Pons (tissue), 1 donor: ENCODE measurements around the gene NDUFAF8.

Experiments used
- DNase-seq: peaks from one replicate; pipeline ENCODE4 v3.0.0-alpha.2; 2016; ENCODE audit warnings: low spot score

The NDUFAF8 gene

DNA sequence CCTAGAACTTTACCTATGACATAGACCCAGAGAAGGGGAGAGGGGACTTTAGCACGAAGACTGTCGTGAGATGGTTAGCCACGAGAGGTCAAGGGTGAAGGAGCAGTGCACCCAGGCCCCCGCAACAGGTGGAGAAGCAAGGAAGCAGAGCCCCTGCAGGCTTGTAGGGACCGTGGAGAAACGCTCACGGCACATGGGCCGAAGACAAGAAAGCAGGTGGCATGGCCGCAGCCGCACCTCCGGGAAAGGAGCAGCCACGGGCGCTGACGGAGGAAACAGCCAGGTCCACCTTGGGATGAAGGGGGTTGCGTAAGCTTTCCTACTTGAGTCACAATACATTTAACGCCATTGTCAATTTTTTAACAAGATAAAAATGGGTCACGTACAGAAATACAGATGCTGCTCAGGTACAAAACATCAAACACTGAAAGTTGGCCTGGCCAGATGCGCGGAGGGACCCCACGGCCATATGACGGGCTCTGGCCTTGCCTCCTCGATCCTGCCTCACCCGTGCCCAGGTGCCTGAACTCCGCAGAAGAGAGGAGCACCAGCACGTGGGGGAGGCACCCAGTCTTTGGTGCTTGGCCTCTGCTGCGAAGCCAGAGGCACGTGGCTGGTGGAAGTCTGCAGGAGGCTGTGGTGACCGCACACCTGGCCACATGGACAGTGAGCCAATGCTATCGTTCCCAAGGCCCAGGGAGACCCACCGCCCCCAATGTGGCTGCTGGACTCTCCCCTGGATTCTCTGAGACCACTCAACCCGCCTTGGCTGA lies 34.8 kb downstream of the NDUFAF8 start:
- DNase-seq, result no peak

DNA sequence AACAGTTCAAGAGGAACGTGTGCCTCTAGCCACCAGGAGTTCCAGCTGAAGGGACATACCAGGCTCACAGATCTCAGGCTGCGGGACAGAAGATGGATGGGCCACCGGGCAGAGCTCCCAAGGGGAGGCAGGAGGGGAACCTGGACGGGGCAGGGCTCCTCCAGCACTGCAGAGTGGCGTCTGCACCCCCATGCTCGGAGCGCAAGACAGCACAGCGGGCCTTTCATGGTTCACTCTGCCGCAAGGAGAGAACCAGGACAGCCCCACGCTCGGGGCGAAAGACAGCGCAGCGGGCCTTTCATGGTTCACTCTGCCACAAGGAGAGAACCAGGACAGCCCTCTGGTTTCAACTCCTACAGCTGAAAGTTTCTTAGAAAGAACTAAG lies 35.3 kb downstream of the NDUFAF8 start:
- no peak for DNase-seq

DNA sequence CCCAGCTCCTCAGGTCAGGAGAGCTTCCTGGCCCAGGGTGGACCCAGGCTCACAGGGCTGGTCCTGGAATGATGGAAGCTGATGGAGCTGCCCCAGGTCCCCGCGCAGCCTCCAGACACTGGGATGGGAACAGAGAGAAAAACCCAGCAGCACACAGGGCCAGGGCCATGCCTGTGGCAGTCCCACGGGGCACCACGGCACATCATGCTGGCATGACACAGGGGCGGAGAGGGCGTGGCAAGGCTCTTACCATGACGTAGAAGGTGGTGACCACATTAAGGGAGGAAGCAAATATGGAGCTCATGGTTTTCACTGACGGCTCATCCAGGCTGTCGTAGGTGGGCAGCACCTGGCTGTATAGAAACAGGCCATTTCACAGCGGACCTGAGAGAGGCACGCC lies 37.7 kb downstream of the NDUFAF8 start:
- no peak for DNase-seq

DNA sequence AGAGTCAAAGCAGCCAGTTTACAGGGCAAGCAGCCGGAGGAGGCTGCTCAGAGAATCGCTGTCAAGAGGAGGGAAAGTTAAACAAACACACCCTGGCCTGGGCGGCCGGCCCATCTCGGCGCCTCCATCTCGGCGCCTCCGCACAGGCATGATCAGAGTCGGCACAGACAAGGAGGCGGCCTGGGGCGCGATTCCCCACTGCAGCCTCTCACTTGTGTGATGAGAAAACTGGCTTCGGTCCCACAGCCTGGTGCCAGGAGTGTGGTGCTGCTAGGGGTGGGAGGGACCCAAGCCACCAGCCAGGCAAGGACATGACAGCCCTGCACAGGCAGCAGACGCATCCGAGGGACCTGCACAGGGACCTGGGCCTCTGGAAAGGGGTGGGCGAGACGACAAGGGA lies 38.3 kb downstream of the NDUFAF8 start:
- DNase-seq, result peak; percentile 44

DNA sequence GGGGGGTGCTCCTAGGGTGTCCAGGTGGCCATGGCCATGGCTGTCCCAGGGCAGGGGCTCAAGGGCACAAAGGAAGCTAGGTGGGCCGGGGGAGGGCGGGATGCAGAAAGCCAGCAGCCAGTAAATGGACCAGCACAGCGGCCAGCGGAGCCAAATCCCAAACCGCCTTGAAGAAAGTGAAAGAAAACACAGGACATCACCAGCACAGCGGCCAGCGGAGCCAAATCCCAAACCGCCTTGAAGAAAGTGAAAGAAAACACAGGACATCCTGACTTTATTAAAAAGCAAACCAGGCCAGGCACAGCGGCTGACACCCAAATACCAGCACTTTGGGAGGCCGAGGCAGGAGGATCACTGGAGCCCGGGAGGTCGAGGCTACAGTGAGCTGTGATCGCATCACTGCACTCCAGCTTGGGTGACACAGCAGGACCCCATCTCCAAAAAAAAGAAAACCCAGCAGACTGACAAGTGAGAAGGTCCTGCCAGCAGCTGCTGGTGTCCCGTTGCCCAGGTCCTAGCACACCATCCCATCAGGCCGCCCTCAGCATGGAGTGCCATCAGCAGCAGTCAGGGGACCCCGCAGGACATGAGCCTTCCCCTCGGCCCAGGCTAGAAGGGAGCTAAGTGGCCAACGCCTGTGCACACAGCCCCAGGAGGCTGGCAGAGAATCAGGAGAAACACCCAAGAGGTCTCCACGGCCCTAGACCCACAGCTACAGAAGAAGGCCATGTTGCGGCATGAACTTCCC lies 39.0 kb downstream of the NDUFAF8 start:
- DNase-seq, result no peak

DNA sequence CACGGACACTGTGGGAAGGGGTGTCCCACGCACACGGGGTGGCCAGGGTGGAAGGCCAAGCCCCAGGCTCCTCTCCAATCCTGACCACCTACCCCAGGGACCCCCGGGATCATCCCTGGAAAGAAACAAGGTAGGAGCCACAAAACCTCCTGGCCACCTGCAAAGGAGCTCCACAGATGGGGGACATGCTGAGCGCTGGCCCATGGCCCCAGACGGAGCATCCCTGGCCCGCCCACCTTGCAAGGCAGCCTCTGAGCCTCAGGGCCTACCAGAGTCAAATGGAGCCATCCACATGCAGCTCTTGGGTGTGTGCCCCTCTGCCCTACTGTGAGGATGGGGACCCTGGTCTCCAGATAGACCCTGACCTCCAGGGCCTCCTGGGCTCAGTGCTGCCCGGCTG lies 39.7 kb downstream of the NDUFAF8 start:
- no peak for DNase-seq

DNA sequence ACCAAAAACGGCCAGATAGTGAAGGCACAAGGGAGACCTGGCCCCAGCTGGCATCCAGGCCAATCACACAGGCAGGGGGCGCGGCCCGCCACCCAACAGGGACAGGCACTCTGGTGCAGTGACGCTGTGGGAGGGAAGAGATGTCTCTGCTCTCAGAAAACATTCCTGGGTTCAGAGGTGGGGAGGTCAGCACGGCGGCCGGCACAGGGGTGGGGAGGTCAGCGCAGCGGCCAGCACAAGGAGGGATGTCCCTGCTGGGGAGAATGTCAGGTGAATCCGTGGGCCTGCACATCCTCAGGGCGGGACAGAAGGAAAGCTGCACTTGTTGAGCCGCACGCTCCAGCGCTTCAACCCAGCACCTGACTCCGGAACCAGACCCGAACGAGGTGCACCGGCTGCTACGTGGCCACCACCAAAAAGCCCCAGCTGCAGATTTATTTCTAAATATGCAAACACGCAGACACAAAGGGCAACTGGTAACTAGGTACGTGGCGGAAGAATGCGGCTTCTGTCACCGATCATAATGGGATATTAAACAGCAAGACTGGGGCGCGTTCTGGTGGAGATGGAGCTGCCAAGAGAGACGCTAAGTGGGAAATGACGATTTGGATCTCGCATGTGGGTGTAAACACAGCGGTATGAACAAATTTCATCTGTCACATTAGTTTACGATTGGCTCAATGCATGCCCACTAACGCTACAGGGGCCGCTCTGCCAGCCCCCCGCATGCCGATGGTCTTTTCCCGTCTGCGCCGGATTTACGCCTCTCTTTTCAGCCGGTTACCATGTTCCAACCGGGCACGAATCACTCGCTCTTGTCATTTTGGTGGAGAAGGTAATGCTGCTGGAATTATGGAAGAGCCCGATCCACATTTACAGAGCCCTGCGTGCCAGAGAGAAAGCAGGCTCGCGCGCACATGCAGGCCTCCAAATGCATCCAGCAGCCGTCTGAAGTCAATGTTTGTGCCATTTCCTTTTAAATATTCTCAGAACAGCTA lies 40.5 kb downstream of the NDUFAF8 start:
- DNase-seq, result no peak

DNA sequence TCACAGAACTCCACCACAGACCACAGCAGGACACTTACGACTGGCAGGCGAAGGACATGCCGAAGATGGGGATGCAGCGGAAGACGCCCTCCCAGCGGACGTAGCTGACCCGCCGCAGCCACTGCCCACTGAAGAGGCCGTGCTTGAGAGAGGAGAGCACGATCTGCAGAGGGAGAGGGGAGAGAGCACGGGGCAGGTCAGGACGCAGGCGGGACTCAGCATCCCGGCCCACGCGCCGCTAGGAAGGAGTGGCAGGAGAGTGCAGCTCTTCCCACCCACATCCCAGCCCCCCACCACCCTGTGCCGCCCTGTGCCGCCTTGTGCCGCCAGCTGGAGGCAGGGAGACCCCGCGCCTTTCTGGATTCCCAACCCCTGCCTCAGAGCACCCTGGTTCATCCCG lies 41.5 kb downstream of the NDUFAF8 start:
- no peak for DNase-seq

DNA sequence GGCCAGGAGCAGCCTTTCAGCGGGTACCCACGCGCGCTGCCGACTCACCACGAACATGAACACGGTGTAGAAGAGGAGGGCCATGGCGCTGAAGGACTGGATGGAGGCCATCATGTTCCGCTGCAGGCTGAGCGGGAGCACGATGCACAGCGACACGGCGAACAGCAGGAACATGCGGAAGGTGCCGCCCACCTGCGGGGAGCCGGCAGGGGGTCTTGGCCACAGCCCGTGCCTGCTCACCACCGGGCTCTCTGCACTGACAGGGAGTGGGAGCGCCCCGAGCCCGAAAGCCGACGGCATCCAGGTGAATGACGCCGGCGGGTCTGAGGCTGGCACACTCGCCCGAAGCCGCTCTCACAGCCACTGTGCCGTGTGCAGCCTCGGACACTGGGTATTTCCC lies 43.0 kb downstream of the NDUFAF8 start:
- no peak for DNase-seq

DNA sequence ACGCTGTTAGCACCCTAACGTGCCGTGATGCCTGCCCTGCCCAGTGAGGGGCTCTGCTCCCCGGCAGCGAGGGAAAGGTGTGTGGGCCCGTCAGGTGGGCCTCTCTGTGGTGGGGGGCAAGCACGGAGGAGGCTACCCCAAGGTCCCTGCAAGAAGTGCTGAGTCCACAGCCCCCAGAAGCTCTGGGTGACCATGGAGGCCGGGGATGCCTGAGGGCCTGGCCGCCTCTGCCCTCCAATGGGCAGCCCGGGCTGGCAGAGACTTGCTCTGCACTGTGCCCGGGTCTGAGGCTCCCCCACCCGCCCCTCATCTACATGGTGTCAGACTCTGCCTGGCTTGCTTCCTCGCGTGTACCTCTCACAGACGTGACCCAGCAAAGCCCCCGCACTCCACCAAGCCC lies 43.8 kb downstream of the NDUFAF8 start:
- DNase-seq, result no peak

DNA sequence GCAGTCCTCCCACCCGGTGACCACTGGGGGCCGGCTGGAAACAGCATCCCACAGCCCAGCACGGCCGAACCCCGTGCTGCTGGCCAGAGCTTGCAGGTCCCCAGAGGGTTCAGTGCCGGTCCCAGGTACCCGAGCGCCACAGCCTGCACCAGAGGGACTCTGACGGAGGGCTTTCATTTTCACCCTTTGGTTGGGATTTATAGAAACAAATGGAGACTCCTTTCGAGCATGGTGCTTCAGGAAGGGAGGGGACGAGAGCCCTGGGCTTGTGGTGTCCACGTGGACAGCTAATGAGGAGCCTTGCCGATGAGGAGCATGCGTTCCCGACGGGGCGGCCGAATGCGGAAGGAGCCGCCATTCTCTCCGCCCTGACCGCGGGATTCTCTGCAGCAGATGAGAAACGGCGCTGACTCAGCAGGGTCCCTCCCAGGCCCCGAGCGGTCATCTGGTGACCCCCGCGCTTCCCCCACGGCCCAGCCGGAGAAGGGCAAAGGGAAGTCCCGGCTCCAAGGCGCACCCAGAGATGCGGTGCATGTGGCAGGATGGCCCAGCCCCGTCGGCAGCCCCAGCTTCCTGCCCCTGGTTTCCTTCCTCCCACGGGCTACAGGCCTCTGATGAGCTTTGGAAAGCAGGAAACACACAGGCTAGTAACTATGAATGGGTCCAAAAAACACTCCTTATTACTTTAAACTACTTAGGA lies 46.2 kb downstream of the NDUFAF8 start:
- peak; percentile 63 for DNase-seq

DNA sequence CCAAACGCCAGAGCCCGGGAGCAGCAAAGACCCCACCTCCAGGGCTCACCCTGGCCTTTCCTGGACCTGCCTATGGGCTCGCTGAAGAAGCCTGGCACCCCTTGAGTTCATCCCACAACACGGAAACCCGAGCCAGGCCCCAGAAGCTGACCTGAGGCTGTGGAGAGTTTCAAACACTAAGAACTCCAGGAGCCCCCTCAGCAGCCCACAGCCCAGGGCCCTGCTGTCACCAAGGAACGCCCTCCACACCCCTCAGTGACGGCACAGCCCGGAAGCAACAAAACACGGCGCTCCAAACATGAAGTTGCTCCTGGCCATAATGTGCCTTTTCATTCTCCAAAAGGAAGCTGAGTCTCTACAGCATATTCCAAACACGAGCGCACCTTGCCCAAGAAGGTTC lies 46.8 kb downstream of the NDUFAF8 start:
- no peak for DNase-seq

DNA sequence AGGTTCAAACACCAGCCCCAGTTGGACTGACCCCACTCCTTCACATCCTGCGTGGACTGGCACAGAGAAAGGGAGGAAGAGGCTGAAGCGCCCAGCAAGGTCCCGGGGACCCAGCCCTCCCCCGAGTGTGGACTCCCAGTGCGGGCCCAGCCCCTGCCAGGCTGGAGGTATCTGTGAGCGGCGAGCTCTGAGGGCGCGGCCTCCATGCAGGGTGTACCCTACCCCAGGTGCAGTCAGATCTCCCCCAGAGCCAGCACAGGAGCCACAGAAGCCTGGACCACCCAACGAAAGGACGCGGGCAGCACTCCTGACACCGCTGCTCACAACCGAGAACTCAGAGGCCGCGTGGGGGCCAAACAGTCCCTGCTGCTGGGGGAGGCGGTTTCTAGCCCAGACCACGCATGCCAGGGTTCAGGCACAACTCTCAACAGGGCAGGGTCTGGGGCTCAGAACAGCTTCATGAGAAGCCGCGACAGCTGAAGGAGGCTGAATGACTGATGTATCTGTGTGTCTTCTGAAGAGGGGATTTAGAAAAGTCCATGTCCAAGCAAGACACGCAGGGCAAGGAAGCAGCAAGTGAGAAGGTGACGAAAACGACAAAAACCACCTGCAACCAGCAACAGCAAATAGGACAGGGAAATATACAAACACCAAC lies 47.5 kb downstream of the NDUFAF8 start:
- DNase-seq, result no peak

DNA sequence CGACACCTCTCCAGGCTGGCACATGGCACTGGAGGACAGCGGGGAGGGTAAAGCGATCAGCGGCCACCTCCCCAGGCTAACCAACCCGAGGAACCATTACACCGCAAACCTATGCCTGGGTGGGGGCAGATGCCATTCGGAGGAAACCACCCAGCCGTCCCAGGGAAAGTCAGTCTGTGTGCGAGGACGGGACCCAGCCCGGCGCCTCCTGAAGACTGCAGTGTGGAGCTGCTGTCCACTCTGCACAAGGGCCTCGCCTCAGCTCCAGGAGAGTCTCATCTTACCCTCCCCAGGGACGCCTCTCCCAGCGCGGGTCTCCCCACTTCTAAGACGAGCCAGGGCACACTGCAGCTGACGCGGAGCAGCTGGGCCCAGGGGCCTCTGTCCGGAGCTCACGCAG lies 48.0 kb downstream of the NDUFAF8 start:
- DNase-seq, result no peak

DNA sequence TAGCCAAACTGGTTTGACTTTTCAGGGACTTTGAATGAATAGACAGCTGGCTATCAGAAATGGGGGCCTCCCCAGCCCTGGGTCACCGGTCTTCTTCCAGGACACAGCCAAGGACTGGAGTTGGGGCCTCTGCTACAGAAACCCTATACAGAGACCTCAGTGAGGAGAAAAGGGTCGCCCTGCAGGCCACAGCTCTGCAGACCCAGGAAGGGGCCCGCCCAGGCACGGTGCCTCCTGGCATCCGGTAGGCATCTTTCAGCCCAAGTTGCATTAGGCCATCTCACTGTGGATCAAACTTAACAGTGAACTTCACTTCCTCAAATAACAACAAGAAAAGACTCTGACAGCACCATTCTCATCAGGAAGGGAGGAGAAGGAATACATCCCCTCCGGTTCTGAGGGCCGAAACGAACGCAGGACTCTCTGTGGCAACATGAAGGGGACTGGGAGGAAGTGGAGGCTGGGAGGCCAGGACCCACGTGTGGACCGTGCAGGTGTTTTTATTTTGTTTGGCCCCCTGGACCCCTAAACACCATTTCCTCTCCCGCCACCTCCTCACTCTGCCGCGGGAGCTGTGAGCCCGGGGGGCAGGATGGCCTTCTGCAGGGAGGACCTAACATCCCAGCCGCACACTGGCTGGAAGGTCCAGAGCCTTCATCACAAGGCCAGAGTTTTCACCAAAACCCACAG lies 48.8 kb downstream of the NDUFAF8 start:
- no peak for DNase-seq

DNA sequence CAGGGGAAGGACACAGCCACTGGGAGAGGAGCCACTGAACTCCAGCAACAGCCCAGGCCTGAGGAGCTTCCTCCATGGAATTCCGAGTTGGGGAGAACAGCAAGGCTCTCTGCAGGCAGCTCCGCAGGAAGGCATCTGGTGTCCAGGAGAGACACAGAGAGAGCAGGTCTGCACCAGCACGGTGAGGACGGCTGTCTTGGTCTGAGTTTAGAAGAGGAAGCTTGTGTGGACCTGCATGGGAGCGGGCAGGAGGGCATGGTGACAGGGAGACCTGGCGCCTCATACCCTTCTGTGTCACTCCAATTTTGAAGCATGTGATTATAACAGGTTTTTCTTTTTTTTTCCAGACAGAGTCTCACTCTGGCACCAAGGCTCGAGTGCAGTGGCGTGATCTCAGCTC lies 49.6 kb downstream of the NDUFAF8 start:
- DNase-seq, result no peak

DNA sequence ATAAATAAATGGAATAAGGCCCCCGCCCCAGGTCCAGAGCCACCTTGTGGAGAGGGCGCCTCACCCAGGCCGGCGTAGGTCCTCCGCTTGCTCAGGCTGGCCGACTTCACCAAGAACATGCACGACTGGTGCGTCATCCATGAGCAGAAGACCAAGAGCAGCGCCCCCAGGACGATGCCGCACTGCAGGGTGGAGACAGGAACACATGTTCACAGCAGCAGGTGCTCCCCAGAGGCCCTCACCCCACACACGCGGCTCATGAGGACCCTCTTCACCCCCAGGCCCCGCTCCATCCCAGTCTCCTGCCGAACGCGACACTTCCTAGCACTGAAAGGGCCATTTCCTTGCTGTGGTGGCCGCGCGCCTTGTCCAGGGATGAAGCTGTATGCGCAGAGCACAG lies 50.5 kb downstream of the NDUFAF8 start:
- no peak for DNase-seq

DNA sequence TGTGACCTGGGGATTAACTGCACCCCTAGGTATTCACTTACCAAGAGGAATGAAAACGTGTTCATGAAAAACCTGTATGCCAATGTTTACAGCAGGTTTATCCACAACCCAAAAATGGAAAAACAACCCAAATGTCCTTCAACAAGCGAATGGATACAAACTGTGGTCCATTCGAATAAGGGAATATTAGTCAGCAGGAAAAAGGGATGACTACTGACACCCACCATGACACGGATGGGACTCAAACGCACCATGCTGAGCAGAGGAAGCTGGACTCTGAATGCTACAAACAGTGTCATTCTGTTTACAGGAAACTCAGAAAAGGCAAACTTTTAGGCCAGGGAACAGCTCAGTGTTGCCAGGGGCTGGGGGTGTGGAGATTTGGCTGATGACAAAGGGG lies 51.1 kb downstream of the NDUFAF8 start:
- no peak for DNase-seq
